Heart left ventricle (tissue), 13 donors: ENCODE measurements around the gene PRKCA.

ENCODE experiments used
- CTCF ChIP-seq, 12 donors: fragments of 200-600 bp; sonication (generic) in 4 of 12; IDR thresholded peaks; one replicate each; pipeline versions ENCODE4 v1.5.0 to v1.8.0; 2018 to 2022; ENCODE audit warnings: antibody characterized with exemption in 12 of 12, mild to moderate bottlenecking in 5 of 12
- POLR2A ChIP-seq, 2 donors: fragments of 450-650 bp; IDR thresholded peaks; one replicate each; pipeline ENCODE4 v1.6.1; 2017; ENCODE audit warnings: antibody characterized with exemption in 2 of 2, mild to moderate bottlenecking in 2 of 2, moderate library complexity in 2 of 2
- donor health status: ischemic (EF 13 %, LVEDD 7.1; RV severe dilation, severe dysfunction).
- donor health status: DM: no; HTN: yes; CAD: no.
- donor health status: DM: no; HTN: no; CAD: no.
- donor health status: ischemic (EF 25% LVEDD 6.9; RV normal size, moderate dysfunction).
- donor health status: ischemic (EF 25% LVEDD 5.7; RV mildly dilated, moderate dysfunction).
- donor health status: ischemic (EF 35%, LVEDD 5.7; RV mildly dilated, moderate dysfunction).
- donor health status: nonischemic (EF 11% LVEDD 7.7; RV severe dilation, severe dysfunction).
- donor health status: DM: yes; HTN: yes; CAD: no.
- donor health status: PGD.
- donor health status: ischemic (EF 29% LVEDD 5.4; RV normal size, mild dysfunction).
- donor health status: nonischemic (EF 23%, LVEDD 6.1; RV moderate dilation, normal function).

- TF ChIP-seq CTCF (IDR thresholded peaks at IDR 0.05): no peak
- TF ChIP-seq POLR2A (IDR thresholded peaks at IDR 0.05): no peak
Measured at GRCh38 chr17:66411520-66411919, 109.1 kb downstream of the PRKCA start.
